WERI-Rb-1 (cell line): ENCODE data around the gene FGL2.

Experiments
- DNase-seq: peaks from one replicate; pipeline ENCODE4 v3.0.0-alpha.2; 2020
- H3K27ac ChIP-seq: fragments of 250-450 bp; sonication (Bioruptor Pico); 2 replicates; pipeline ENCODE4 v1.5.1; 2020; ENCODE audit warnings: mild to moderate bottlenecking, moderate library complexity
- H3K27me3 ChIP-seq: fragments of 250-450 bp; sonication (Bioruptor Pico); 2 replicates; pipeline ENCODE4 v1.5.1; 2021; ENCODE audit warnings: mild to moderate bottlenecking, low read depth, moderate library complexity; ENCODE audit not compliant: insufficient read depth, severe bottlenecking
- H3K36me3 ChIP-seq: fragments of 250-450 bp; sonication (Bioruptor Pico); 2 replicates; pipeline ENCODE4 v1.5.1; 2020; ENCODE audit warnings: mild to moderate bottlenecking, moderate library complexity
- H3K4me3 ChIP-seq: 2 replicates; pipeline ENCODE4 v1.5.1; 2011; ENCODE audit warnings: low read depth, mild to moderate bottlenecking, control low read depth, low read length
- H3K9me3 ChIP-seq: fragments of 250-450 bp; sonication (Bioruptor Pico); 2 replicates; pipeline ENCODE4 v1.5.1; 2021; ENCODE audit warnings: mild to moderate bottlenecking, moderate library complexity; ENCODE audit not compliant: severe bottlenecking
- CTCF ChIP-seq: IDR thresholded peaks from 2 replicates; pipeline ENCODE4 v1.5.1; 2011; ENCODE audit warnings: low read depth, mild to moderate bottlenecking, control low read depth, inconsistent platforms, low read length

The FGL2 gene

GRCh38 chr7:77244222-77244934 is 44.8 kb upstream of the FGL2 start:
- H3K27ac ChIP-seq: no peak overlapping the region
- H3K4me3 ChIP-seq: no peak overlapping the region
- H3K36me3 ChIP-seq: no peaks in the 10 kb centered on the region
- no peak for DNase-seq
- no peaks in the 10 kb centered on the region for H3K27me3 ChIP-seq
- no peaks in the 10 kb centered on the region for H3K9me3 ChIP-seq
- TF ChIP-seq CTCF: no peak

GRCh38 chr7:77242554-77242953 is 42.9 kb upstream of the FGL2 start:
- no peak for DNase-seq
- H3K4me3 ChIP-seq: no peak overlapping the region
- TF ChIP-seq CTCF: no peak
- no peaks in the 10 kb centered on the region for H3K27me3 ChIP-seq
- H3K36me3 ChIP-seq: no peaks in the 10 kb centered on the region
- no peaks in the 10 kb centered on the region for H3K9me3 ChIP-seq
- no peak overlapping the region; the same call in 1 of the 2 replicates for H3K27ac ChIP-seq

GRCh38 chr7:77242068-77242467 is 42.4 kb upstream of the FGL2 start:
- no peak for DNase-seq
- TF ChIP-seq CTCF: no peak
- H3K27ac ChIP-seq: no peak overlapping the region

GRCh38 chr7:77239471-77239870 is 39.9 kb upstream of the FGL2 start:
- no peak for TF ChIP-seq CTCF
- H3K4me3 ChIP-seq: no peak overlapping the region
- H3K27ac ChIP-seq: no peak overlapping the region
- H3K36me3 ChIP-seq: no peaks in the 10 kb centered on the region
- no peaks in the 10 kb centered on the region for H3K9me3 ChIP-seq
- no peak for DNase-seq
- no peaks in the 10 kb centered on the region for H3K27me3 ChIP-seq

More at GRCh38 chr7:77242068-77242467, 42.4 kb upstream of the FGL2 start:
- no peak overlapping the region for H3K4me3 ChIP-seq
- H3K36me3 ChIP-seq: no peaks in the 10 kb centered on the region
- H3K27me3 ChIP-seq: no peaks in the 10 kb centered on the region
- no peaks in the 10 kb centered on the region for H3K9me3 ChIP-seq

GRCh38 chr7:77238703-77239136 is 39.1 kb upstream of the FGL2 start:
- no peak overlapping the region for H3K27ac ChIP-seq
- H3K27me3 ChIP-seq: no peaks in the 10 kb centered on the region
- no peak overlapping the region for H3K4me3 ChIP-seq
- no peaks in the 10 kb centered on the region for H3K36me3 ChIP-seq
- no peaks in the 10 kb centered on the region for H3K9me3 ChIP-seq
- no peak for DNase-seq
- no peak for TF ChIP-seq CTCF

- Histone ChIP-seq H3K27ac (no peak overlapping the region), H3K9me3 (no peaks in the 10 kb centered on the region), H3K36me3 (no peaks in the 10 kb centered on the region), H3K27me3 (no peaks in the 10 kb centered on the region), H3K4me3 (no peak overlapping the region)
- TF ChIP-seq CTCF: no peak
- no peak for DNase-seq
Measured at GRCh38 chr7:77235276-77235675, 35.7 kb upstream of the FGL2 start.
